HepG2 (cell line): Measurements from ENCODE around the gene STIMATE. TPM values are rescaled to one million over a fixed set of nuclear protein-coding genes. Genes with fewer than 3 reads are reported as not detected.

ENCODE experiments used
- AHR ChIP-seq: IDR thresholded peaks from 2 replicates; pipeline ENCODE4 v1.6.1; 2018; ENCODE audit warnings: missing genetic modification reagents, missing compliant biosample characterization
- ASH2L ChIP-seq: fragments of 300-600, 200-600 bp; sonication (generic); IDR thresholded peaks from 2 replicates; pipeline ENCODE4 v1.7.0; 2017; ENCODE audit warnings: low read depth, mild to moderate bottlenecking, moderate library complexity, mixed read lengths, low read length; ENCODE audit not compliant: insufficient read length
- CREM ChIP-seq, 2 experiments: sonication (generic) in 1 of 2; formaldehyde crosslinking in 1 of 2; IDR thresholded peaks; 2 replicates each; pipeline versions ENCODE4 v1.4.0 to v1.6.1; 2016 to 2020; ENCODE audit warnings: antibody characterized with exemption in 1 of 2, mild to moderate bottlenecking in 1 of 2, missing genetic modification reagents in 1 of 2
- ELF3 ChIP-seq: IDR thresholded peaks from 2 replicates; pipeline ENCODE4 v1.6.1; 2016; ENCODE audit warnings: missing genetic modification reagents, missing compliant biosample characterization
- ERF ChIP-seq: IDR thresholded peaks from 2 replicates; pipeline ENCODE4 v1.6.1; 2018; ENCODE audit warnings: missing biosample characterization, missing genetic modification reagents
- ETV6 ChIP-seq: sonication (generic); formaldehyde crosslinking; conservative IDR thresholded peaks from 2 replicates; pipeline ENCODE4 v1.4.0; 2020; ENCODE audit warnings: missing genetic modification reagents
- FOSL2 ChIP-seq: sonication (generic); formaldehyde crosslinking; IDR thresholded peaks from 2 replicates; pipeline ENCODE4 v1.4.0; 2020; ENCODE audit warnings: missing genetic modification reagents
- FOXA3 ChIP-seq: IDR thresholded peaks from 2 replicates; pipeline ENCODE4 v1.6.1; 2016; ENCODE audit warnings: missing genetic modification reagents, missing compliant biosample characterization
- FOXP1 ChIP-seq, 2 experiments: fragments of 450-650 bp in 1 of 2; IDR thresholded peaks; 2 replicates each; pipeline ENCODE4 v1.6.1; 2017 to 2018; ENCODE audit warnings: antibody characterized with exemption in 1 of 2
- GATAD2A ChIP-seq: IDR thresholded peaks from 2 replicates; pipeline ENCODE4 v1.6.1; 2016
- KDM4B ChIP-seq: sonication (generic); formaldehyde crosslinking; IDR thresholded peaks from 2 replicates; pipeline ENCODE4 v1.4.0; 2020; ENCODE audit warnings: missing genetic modification reagents
- MAFK ChIP-seq, 2 experiments: IDR thresholded peaks in 1 of 2; conservative IDR thresholded peaks in 1 of 2; 2 replicates each; pipeline ENCODE4 v1.6.1; 2011; ENCODE audit warnings: improper control_type of control experiment in 2 of 2, low read length in 2 of 2
- RAD21 ChIP-seq: fragments of 450-650 bp; formaldehyde crosslinking; IDR thresholded peaks from 2 replicates; pipeline ENCODE4 v1.5.0; 2020; ENCODE audit warnings: mild to moderate bottlenecking
- RXRB ChIP-seq: IDR thresholded peaks from 2 replicates; pipeline ENCODE4 v1.6.1; 2016; ENCODE audit warnings: borderline replicate concordance, missing genetic modification reagents, missing compliant biosample characterization
- SALL1 ChIP-seq: sonication (generic); formaldehyde crosslinking; IDR thresholded peaks from 2 replicates; pipeline ENCODE4 v1.8.0; 2022; ENCODE audit warnings: mild to moderate bottlenecking, missing genetic modification reagents
- SMYD3 ChIP-seq: sonication (generic); formaldehyde crosslinking; IDR thresholded peaks from 2 replicates; pipeline ENCODE4 v1.8.1; 2023; ENCODE audit warnings: mild to moderate bottlenecking, missing genetic modification reagents
- SOX6 ChIP-seq, 2 experiments: fragments of 450-650 bp in 1 of 2; sonication (generic) in 1 of 2; formaldehyde crosslinking in 1 of 2; IDR thresholded peaks; 2 replicates each; pipeline versions ENCODE4 v1.4.0 to v1.6.1; 2017 to 2020; ENCODE audit warnings: antibody characterized with exemption in 1 of 2, mild to moderate bottlenecking in 1 of 2, missing genetic modification reagents in 1 of 2
- STAG1 ChIP-seq: sonication (generic); formaldehyde crosslinking; IDR thresholded peaks from 2 replicates; pipeline ENCODE4 v1.4.0; 2020; ENCODE audit warnings: missing genetic modification reagents
- TGIF2 ChIP-seq: IDR thresholded peaks from 2 replicates; pipeline ENCODE4 v1.6.1; 2016; ENCODE audit warnings: control low read depth, missing compliant biosample characterization
- ZNF333 ChIP-seq: sonication (generic); formaldehyde crosslinking; IDR thresholded peaks from 2 replicates; pipeline ENCODE4 v1.4.0; 2020; ENCODE audit warnings: mild to moderate bottlenecking, missing genetic modification reagents, borderline replicate concordance
- ZNF614 ChIP-seq: IDR thresholded peaks from 2 replicates; pipeline ENCODE4 v1.6.1; 2018; ENCODE audit warnings: missing biosample characterization, missing genetic modification reagents, inconsistent platforms, borderline replicate concordance
- ZNF781 ChIP-seq: sonication (generic); formaldehyde crosslinking; IDR thresholded peaks from 2 replicates; pipeline ENCODE4 v1.5.1; 2020; ENCODE audit warnings: borderline replicate concordance, mild to moderate bottlenecking, missing genetic modification reagents; ENCODE audit errors: not compliant biosample characterization
- ZSCAN25 ChIP-seq: sonication (generic); formaldehyde crosslinking; IDR thresholded peaks from 2 replicates; pipeline ENCODE4 v1.8.0; 2022; ENCODE audit warnings: mild to moderate bottlenecking, missing genetic modification reagents
- polyA plus RNA-seq, 8 experiments: library from polyadenylated mRNA; depleted of rRNA in 3 of 8; stranded (reverse) in 7 of 8; unstranded in 1 of 8; fragments of >200 nt; fragmentation: Illumina TruSeq in 4 of 8; extraction: Trizol in 4 of 8; gene quantifications; 2 replicates each; pipeline versions ENCODE4 v1.2.1 to v1.2.3, GENCODE V29; 2011 to 2016; ENCODE audit warnings: low read depth in 4 of 8, missing spikeins in 1 of 8, mixed read lengths in 1 of 8; ENCODE audit not compliant: insufficient read depth in 1 of 8
- total RNA-seq, 5 experiments: library from RNA; depleted of rRNA; stranded (reverse); fragments of >200 nt; fragmentation: Illumina TruSeq; extraction: Trizol; gene quantifications; 2 replicates each; pipeline ENCODE4 v1.2.3, GENCODE V29; 2016; ENCODE audit warnings: low read depth in 1 of 5
- TF ChIP-seq, protein P1 (sequence below): sonication (generic); formaldehyde crosslinking; IDR thresholded peaks from 2 replicates; pipeline ENCODE4 v1.4.0; 2020; ENCODE audit warnings: low read depth, mild to moderate bottlenecking, missing genetic modification reagents
- TF ChIP-seq, protein P2 (sequence below), 2 experiments: IDR thresholded peaks; 2 replicates each; pipeline ENCODE4 v1.6.1; 2011 to 2012; ENCODE audit warnings: low read length in 2 of 2, borderline replicate concordance in 1 of 2, low read depth in 1 of 2, mild to moderate bottlenecking in 1 of 2, moderate library complexity in 1 of 2

Gene STIMATE
- total and polyA plus RNA-seq, 2 of the 13 experiments (the other 11 are each of a cell fraction or from before 2014, with no cell fraction given): 5.7 to 11.7 TPM

DNA sequence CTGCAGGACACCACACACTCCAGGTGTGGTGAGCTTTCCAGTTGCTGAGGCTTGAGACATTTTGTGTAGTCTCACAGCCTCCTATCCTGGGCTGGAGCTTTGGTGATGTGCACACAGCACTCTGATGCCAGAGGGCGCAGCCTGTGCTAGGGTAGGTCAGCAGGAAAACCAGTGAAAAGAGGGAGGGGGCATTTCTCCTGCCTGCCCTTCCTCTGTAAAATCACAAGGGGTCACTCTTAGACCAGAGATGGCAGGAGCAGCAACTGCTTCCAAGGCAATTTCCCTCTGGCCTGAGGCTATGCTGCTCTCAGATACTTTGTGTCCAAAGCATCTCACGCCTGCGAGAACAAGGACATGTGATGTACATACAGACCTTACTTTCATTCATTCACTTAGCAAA is 46.0 kb downstream of the STIMATE start (continued):
- no peak for TF ChIP-seq ASH2L
- no peak for TF ChIP-seq SMYD3 (CRISPR knock-in tag)
- peak; percentile 52; the same call in 1 of the 2 replicates for TF ChIP-seq ZNF614
- peak; percentile 72 for TF ChIP-seq TGIF2 (CRISPR knock-in tag)
- TF ChIP-seq RXRB: peak; percentile 39; the same call in 1 of the 2 replicates
- no peak for TF ChIP-seq ETV6 (CRISPR knock-in tag)
- TF ChIP-seq ZNF781 (CRISPR knock-in tag): no peak
- TF ChIP-seq SALL1 (CRISPR knock-in tag): peak; percentile 49
- TF ChIP-seq KDM4B: 0 out of 2 replicates have a peak, but pooled peaks have one; percentile 49
- TF ChIP-seq ZSCAN25 (CRISPR knock-in tag): no peak
- TF ChIP-seq ELF3: peak; percentile 40; the same call in 1 of the 2 replicates
- TF ChIP-seq RAD21 (CRISPR knock-in tag): peak; percentile 96
- TF ChIP-seq STAG1: peak; percentile 96
- 0 out of 4 replicates have a peak, but pooled peaks have one; percentile 8 to 25 for TF ChIP-seq MAFK (conservative IDR thresholded peaks at IDR 0.05 in 1 of 2, IDR thresholded peaks at IDR 0.05 in 1 of 2; ENCODE audit: low read length in 2 of 2)
- TF ChIP-seq, protein P1, sequence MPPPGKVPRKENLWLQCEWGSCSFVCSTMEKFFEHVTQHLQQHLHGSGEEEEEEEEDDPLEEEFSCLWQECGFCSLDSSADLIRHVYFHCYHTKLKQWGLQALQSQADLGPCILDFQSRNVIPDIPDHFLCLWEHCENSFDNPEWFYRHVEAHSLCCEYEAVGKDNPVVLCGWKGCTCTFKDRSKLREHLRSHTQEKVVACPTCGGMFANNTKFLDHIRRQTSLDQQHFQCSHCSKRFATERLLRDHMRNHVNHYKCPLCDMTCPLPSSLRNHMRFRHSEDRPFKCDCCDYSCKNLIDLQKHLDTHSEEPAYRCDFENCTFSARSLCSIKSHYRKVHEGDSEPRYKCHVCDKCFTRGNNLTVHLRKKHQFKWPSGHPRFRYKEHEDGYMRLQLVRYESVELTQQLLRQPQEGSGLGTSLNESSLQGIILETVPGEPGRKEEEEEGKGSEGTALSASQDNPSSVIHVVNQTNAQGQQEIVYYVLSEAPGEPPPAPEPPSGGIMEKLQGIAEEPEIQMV: no peak
- peak; percentile 62; the same call in 1 of the 2 replicates for TF ChIP-seq ERF (CRISPR knock-in tag)
- 0 out of 2 replicates have a peak, but pooled peaks have one; percentile 16 for TF ChIP-seq GATAD2A (CRISPR knock-in tag)
- TF ChIP-seq ZNF333 (CRISPR knock-in tag): no peak
- TF ChIP-seq AHR: no peak
- TF ChIP-seq FOXA3 (CRISPR knock-in tag): 0 out of 2 replicates have a peak, but pooled peaks have one; percentile 16
- TF ChIP-seq SOX6 (IDR thresholded peaks at IDR 0.05): no peak
- peak; percentile 40 for TF ChIP-seq SOX6 (CRISPR knock-in tag; IDR thresholded peaks at IDR 0.05)
- TF ChIP-seq, protein P2, sequence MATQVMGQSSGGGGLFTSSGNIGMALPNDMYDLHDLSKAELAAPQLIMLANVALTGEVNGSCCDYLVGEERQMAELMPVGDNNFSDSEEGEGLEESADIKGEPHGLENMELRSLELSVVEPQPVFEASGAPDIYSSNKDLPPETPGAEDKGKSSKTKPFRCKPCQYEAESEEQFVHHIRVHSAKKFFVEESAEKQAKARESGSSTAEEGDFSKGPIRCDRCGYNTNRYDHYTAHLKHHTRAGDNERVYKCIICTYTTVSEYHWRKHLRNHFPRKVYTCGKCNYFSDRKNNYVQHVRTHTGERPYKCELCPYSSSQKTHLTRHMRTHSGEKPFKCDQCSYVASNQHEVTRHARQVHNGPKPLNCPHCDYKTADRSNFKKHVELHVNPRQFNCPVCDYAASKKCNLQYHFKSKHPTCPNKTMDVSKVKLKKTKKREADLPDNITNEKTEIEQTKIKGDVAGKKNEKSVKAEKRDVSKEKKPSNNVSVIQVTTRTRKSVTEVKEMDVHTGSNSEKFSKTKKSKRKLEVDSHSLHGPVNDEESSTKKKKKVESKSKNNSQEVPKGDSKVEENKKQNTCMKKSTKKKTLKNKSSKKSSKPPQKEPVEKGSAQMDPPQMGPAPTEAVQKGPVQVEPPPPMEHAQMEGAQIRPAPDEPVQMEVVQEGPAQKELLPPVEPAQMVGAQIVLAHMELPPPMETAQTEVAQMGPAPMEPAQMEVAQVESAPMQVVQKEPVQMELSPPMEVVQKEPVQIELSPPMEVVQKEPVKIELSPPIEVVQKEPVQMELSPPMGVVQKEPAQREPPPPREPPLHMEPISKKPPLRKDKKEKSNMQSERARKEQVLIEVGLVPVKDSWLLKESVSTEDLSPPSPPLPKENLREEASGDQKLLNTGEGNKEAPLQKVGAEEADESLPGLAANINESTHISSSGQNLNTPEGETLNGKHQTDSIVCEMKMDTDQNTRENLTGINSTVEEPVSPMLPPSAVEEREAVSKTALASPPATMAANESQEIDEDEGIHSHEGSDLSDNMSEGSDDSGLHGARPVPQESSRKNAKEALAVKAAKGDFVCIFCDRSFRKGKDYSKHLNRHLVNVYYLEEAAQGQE (IDR thresholded peaks at IDR 0.05; ENCODE audit: borderline replicate concordance in 1 of 2, low read depth in 1 of 2, low read length in 2 of 2): no peak
- no peak for TF ChIP-seq CREM (IDR thresholded peaks at IDR 0.05)
- no peak for TF ChIP-seq CREM (CRISPR knock-in tag; IDR thresholded peaks at IDR 0.05)
- 0 out of 2 replicates have a peak, but pooled peaks have one; percentile 14 for TF ChIP-seq FOSL2
- no peak for TF ChIP-seq FOXP1 (IDR thresholded peaks at IDR 0.05)
- TF ChIP-seq FOXP1 (CRISPR knock-in tag; IDR thresholded peaks at IDR 0.05): no peak
